GM19467 (cell line): ENCODE data around the gene MAPK1.
A peak's percentile ranks its signal among the peaks of the same experiment; 100 is the strongest.
"Not testable (repeated sequence)": the region's sequence is repeated elsewhere in the genome, so short reads cannot be mapped to it uniquely, and the experiment has no call there.

Source experiments
- ATAC-seq: cut with Tn5 transposase; IDR thresholded peaks from one replicate; pipeline ENCODE4 v1.9.1; 2021; ENCODE audit warnings: mild to moderate bottlenecking, moderate library complexity; ENCODE audit not compliant: unreplicated experiment

The MAPK1 gene

GRCh38 chr22:21759646-21760376 lies 107.6 kb downstream of the MAPK1 start:
- no peak for ATAC-seq

DNA sequence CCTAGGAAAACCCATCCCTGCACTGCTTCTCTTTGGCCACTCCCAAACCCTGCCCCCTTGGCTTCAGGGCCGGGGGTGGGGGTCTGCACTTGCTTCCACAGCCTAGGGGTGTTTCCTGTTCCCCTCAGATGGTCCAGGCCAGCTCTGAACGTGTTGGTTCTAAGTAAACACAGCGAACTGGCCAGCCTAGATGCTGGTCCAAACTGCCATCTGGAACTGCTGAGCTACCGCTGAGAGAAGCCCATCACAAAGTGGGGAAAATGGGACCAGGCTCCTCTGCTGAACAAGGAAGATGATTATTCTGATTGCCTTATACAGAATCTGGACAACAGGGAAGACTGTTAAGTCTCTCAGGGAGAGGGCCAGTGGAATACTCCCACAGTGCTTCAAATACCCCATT lies 108.4 kb downstream of the MAPK1 start:
- no peak for ATAC-seq

- ATAC-seq: no peak
Measured at GRCh38 chr22:21758091-21758864, 109.2 kb downstream of the MAPK1 start.

- no peak for ATAC-seq
Measured at GRCh38 chr22:21755851-21756284, 111.6 kb downstream of the MAPK1 start.

GRCh38 chr22:21754523-21754922 lies 112.9 kb downstream of the MAPK1 start:
- ATAC-seq: no peak

- ATAC-seq: no peak
Measured at GRCh38 chr22:21753374-21754111, 113.9 kb downstream of the MAPK1 start.

DNA sequence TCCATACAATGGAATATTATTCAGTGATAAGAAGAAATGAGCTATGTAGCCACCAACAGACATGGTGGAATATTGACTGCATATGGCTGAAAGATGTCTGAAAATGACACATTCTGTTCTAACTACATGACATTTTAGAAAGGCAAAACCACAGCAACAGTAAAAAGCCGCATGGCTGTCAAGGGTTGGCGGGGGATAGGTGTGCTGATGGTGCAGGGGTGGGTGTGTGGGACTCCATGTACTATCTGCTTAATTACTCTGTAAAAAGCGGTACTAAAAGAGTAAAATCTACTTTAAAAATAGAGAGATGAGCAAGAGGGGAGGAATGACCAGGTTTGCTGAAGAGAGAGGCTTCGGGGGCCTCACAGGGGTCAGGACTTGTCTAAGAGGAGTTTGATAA lies 115.2 kb downstream of the MAPK1 start:
- ATAC-seq: no peak

DNA sequence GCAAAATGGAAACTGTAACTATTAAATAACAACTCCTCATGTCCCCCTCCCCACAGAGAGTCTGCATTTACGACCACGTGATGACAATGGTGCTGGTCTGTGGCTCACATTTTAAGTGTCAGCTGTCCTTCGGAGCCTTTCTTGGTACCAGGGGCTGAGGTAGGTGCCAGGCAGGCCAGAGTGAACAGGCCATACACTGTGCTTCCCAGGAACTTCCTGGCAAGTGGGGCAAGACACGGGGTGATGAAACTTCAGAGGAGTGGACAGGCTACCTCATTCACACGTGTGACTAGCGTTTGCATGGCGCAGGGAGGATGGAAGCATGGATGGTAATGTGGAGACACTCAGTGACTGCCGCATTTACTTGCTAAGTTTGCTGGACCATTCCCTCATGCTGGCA lies 121.5 kb downstream of the MAPK1 start:
- ATAC-seq: no peak

- ATAC-seq: not testable (repeated sequence)
Measured at GRCh38 chr22:21744917-21745316, 122.5 kb downstream of the MAPK1 start.

DNA sequence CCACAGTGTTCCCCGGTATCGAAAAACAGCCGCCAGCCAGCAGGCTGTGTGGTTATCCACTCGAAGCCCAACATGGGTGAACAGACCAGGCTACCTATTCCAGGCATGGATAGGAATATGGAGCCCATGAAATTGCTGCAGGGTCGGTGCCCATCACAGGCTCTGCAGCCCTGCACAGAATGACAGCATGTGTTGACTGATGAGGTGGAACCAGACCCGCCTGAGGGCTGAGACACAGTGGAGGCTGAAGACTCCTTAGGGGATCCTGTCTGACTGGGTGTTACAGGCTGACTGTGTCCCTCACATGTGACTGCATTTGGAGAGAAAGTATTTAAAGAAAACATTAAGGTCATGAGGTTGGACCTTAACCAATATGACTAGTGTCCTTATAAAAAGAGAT lies 125.7 kb downstream of the MAPK1 start:
- no peak for ATAC-seq

- no peak for ATAC-seq
Measured at GRCh38 chr22:21741059-21741458, 126.4 kb downstream of the MAPK1 start.

DNA sequence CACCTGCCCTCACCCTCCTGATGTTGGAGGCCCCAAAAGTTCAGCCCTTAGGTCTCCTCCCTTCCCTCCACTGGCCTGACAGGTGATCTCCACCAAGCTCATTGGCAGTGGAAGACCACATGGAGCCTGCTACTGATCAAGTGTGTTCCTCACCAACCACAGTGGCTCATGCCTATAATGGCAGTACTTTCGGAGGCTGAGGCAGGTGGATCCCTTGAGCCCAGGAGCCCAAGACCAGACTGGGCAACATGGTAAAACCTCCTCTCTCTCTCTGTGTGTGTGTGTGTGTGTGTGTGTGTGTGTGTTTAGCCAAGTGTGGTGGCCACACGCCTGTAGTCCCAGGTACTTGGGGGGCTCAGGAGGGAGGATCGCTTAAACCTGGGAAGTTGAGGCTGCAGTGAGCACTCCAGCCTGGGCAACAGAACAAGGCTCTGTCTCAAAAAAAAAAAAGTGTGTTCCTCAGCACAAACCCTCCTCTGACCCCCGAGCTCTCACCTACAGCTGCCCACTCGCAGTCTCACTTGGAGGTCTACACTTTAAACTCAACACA lies 127.5 kb downstream of the MAPK1 start:
- no peak for ATAC-seq

GRCh38 chr22:21738966-21739365 lies 128.5 kb downstream of the MAPK1 start:
- no peak for ATAC-seq

DNA sequence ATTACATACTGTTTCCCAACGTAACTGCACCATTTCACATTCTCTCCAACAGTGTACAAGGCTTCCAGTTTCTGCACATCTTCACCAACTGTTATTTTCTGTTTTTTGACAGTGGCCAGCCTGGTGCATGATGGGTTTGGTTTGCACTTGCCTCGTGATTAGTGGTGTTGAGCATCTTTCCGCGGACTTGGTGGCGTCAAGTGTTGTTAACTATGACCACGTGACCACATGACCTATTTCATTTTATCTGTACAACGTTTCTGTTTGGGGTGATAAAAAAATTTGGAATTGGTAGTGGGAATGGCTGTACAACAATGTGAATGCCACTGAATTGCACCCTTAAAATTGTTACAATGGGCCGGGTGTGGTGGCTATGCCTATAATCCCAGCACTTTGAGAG lies 129.4 kb downstream of the MAPK1 start:
- no peak for ATAC-seq

GRCh38 chr22:21736948-21737347 lies 130.5 kb downstream of the MAPK1 start:
- no peak for ATAC-seq

DNA sequence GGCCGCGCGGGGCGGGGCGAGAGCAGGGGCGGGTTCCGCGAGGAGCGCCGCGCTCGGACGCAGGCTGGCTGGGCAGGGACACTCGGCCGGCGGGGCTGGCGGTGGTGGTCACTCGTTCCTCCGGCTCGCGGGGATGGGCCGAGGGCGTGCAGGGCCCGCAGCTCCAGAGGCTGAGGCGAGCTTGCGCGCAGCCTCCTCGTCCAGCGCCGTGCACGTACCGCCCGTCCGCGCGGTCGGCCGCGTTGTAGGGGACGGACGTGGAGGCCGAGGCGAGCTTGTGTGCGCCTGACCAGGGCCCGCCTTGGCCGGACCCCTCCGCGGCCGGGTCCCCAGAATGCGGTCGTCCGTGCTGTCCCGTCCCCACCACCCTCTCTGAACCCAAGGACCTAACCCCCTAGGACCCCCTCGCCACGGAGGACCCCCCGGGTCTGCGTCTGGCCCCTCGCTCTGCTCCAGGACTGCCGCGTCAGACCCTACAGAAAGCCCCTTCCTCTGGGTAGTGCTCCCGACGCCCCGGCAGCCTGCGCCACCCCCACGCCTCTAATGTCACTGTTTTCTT lies 131.3 kb downstream of the MAPK1 start:
- no peak for ATAC-seq

GRCh38 chr22:21735200-21736083 lies 132.0 kb downstream of the MAPK1 start, which contains the start of gene YPEL1:
Gene YPEL1 (minus strand): TSS chr22:21735794. CDS start chr22:21710744, 25,050 bp downstream.
- peak; percentile 80 for ATAC-seq

DNA sequence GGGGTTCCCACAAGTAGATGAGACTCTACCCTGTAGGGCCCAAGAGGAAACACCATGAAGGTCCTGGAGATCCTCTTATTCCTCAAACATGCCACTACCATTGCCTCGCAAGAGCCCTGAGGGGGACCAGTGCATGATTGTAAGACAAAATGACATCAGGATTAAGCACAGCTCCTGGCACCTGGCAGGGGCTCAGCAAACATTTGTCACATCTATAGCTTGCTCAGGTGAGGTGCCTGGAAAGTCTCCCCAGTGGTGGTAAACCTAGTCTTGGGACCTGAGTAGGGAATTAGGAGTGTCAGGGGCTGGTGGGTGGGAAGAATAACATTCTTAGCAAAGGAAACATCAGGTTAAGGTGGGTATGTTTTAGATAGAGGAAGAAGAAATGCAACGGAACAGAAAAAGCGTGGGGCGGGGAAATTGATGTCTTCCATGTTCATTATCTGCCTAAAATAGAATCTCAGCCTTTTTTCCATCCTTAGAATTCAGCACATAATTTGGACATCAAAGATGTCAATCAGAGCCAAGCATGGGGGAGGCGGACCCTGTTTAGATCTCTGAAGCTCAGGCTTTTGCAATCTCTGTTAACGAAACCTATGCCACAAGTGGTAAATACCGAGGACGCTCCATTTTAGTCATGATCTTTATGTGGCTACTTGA lies 132.8 kb downstream of the MAPK1 start:
- ATAC-seq: no peak

GRCh38 chr22:21731503-21731902 lies 135.9 kb downstream of the MAPK1 start:
- ATAC-seq: no peak
